Neural progenitor cell (in vitro differentiated cells): ENCODE results near the gene CIBAR2. TPM values are rescaled to one million over a fixed set of nuclear protein-coding genes. Genes with fewer than 3 reads are reported as not detected.

Source experiments
- DNase-seq: peaks from one replicate; pipeline ENCODE4 v3.0.0-alpha.2; 2016; ENCODE audit warnings: low spot score
- H2AFZ ChIP-seq: fragments of 200-600 bp; sonication (generic); replicated peaks from 2 replicates; pipeline ENCODE4 v1.6.1; 2016; ENCODE audit warnings: antibody characterized with exemption
- H3F3A ChIP-seq: fragments of 200-600 bp; sonication (generic); 2 replicates; pipeline ENCODE4 v1.6.1; 2016; ENCODE audit warnings: antibody characterized with exemption, low read depth
- H3K27ac ChIP-seq: fragments of 200-600 bp; sonication (generic); 2 replicates; pipeline ENCODE4 v1.5.1; 2016; ENCODE audit warnings: mild to moderate bottlenecking
- H3K27me3 ChIP-seq: fragments of 200-600 bp; sonication (generic); 2 replicates; pipeline ENCODE4 v1.6.1; 2016; ENCODE audit warnings: mild to moderate bottlenecking, moderate library complexity
- H3K36me3 ChIP-seq: fragments of 200-600 bp; sonication (generic); 2 replicates; pipeline ENCODE4 v1.5.1; 2016
- H3K4me1 ChIP-seq: fragments of 200-600 bp; sonication (generic); 2 replicates; pipeline ENCODE4 v1.6.1; 2016; ENCODE audit warnings: mixed run types
- H3K4me2 ChIP-seq: fragments of 200-600 bp; sonication (generic); 2 replicates; pipeline ENCODE4 v1.6.1; 2016
- H3K4me3 ChIP-seq: fragments of 200-600 bp; sonication (generic); 2 replicates; pipeline ENCODE4 v1.5.1; 2016
- H3K79me2 ChIP-seq: fragments of 200-600 bp; sonication (generic); 2 replicates; pipeline ENCODE4 v1.6.1; 2016; ENCODE audit warnings: low read depth
- H3K9ac ChIP-seq: fragments of 200-600 bp; sonication (generic); 2 replicates; pipeline ENCODE4 v1.6.1; 2016
- H3K9me3 ChIP-seq: fragments of 200-600 bp; sonication (generic); 2 replicates; pipeline ENCODE4 v1.5.1; 2016; ENCODE audit warnings: low read depth
- H4K20me1 ChIP-seq: fragments of 200-600 bp; sonication (generic); 2 replicates; pipeline ENCODE4 v1.6.1; 2016; ENCODE audit warnings: low read depth
- H3K27ac Mint-ChIP-seq: 3 replicates; pipeline ENCODE4 v1.8.0; 2021; ENCODE audit warnings: mixed read lengths
- H3K27me3 Mint-ChIP-seq: 2 replicates; pipeline ENCODE4 v1.8.0; 2022; ENCODE audit warnings: low read depth, mild to moderate bottlenecking, inconsistent platforms, moderate library complexity, mixed read lengths; ENCODE audit not compliant: insufficient read depth
- H3K36me3 Mint-ChIP-seq: 3 replicates; pipeline ENCODE4 v1.8.0; 2021; ENCODE audit warnings: mixed read lengths
- H3K4me1 Mint-ChIP-seq: 3 replicates; pipeline ENCODE4 v1.8.0; 2021; ENCODE audit warnings: mixed read lengths
- H3K4me3 Mint-ChIP-seq: 3 replicates; pipeline ENCODE4 v1.8.0; 2021; ENCODE audit warnings: mild to moderate bottlenecking, moderate library complexity, mixed read lengths
- H3K9me3 Mint-ChIP-seq: 3 replicates; pipeline ENCODE4 v1.8.0; 2020; ENCODE audit warnings: mixed read lengths
- CTCF ChIP-seq: fragments of 200-600 bp; sonication (generic); IDR thresholded peaks from 2 replicates; pipeline ENCODE4 v1.5.1; 2017; ENCODE audit warnings: antibody characterized with exemption, mild to moderate bottlenecking
- EZH2 ChIP-seq: fragments of 200-600 bp; sonication (generic); IDR thresholded peaks from 2 replicates; pipeline ENCODE4 v1.6.1; 2017; ENCODE audit warnings: antibody characterized with exemption, mild to moderate bottlenecking, moderate library complexity
- EZH2phosphoT487 ChIP-seq: fragments of 200-600 bp; sonication (generic); IDR thresholded peaks from 2 replicates; pipeline ENCODE4 v1.6.1; 2017; ENCODE audit warnings: antibody characterized with exemption
- total RNA-seq: library from RNA; depleted of rRNA; stranded (reverse); fragments of >200 nt; gene quantifications from 2 replicates; pipeline ENCODE4 v1.2.3, GENCODE V29; 2015; ENCODE audit warnings: low replicate concordance

CIBAR2 gene
- total RNA-seq, 1 donor from 2014 or later = not detected

DNA sequence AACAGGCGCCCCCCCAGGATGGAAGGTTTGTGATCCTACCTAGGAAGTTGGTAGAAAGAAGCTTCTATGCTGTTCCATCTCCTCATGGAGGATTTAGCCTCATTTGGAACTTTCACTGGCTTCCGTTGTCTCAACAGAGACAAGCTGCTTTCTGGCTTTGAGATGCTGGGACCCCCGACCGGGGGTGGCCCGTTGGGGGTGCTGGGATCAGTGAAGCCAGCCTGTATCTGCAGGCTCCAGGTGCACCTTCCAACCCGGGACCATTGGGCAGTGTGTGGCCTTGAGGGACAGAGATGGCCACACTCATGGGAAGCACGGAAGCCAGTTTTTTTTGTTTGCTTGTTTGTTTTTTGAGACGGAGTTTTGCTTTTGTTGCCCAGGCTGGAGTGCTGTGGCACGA is 15.4 kb downstream of the CIBAR2 start:
- Mint-ChIP-seq H3K9me3 (no peaks in the 10 kb centered on the region), H3K27ac (no peak overlapping the region), H3K36me3 (no peaks in the 10 kb centered on the region), H3K4me3 (no peak overlapping the region), H3K4me1 (peaks cover 3% of the 10 kb centered on the region), H3K27me3 (peaks cover 7% of the 10 kb centered on the region)
- H3K36me3 ChIP-seq = no peaks in the 10 kb centered on the region
- no peaks in the 10 kb centered on the region for H3K27me3 ChIP-seq
- no peaks in the 10 kb centered on the region for H3K4me1 ChIP-seq
- H3K27ac ChIP-seq = no peak overlapping the region
- H3K79me2 ChIP-seq = no peaks in the 10 kb centered on the region
- H3F3A ChIP-seq = no peaks in the 10 kb centered on the region
- TF ChIP-seq EZH2phosphoT487 = no peak
- TF ChIP-seq CTCF = no peak
- TF ChIP-seq EZH2 = no peak
- H2AFZ ChIP-seq = no peak overlapping the region
- no peak overlapping the region for H3K4me3 ChIP-seq
- no peak overlapping the region for H3K9ac ChIP-seq
- H4K20me1 ChIP-seq = no peaks in the 10 kb centered on the region
- no peak for DNase-seq
- no peaks in the 10 kb centered on the region for H3K9me3 ChIP-seq
- H3K4me2 ChIP-seq = no peak overlapping the region

GRCh38 chr16:85094812-85095211 is 17.5 kb downstream of the CIBAR2 start:
- Histone ChIP-seq H3K79me2 (no peaks in the 10 kb centered on the region), H2AFZ (no peak overlapping the region), H3F3A (no peaks in the 10 kb centered on the region), H3K27ac (no peak overlapping the region), H3K9ac (no peak overlapping the region), H3K9me3 (no peaks in the 10 kb centered on the region), H3K27me3 (no peaks in the 10 kb centered on the region), H3K4me1 (no peaks in the 10 kb centered on the region), H4K20me1 (no peaks in the 10 kb centered on the region), H3K4me2 (no peak overlapping the region), H3K4me3 (no peak overlapping the region), H3K36me3 (no peaks in the 10 kb centered on the region)
- H3K27ac Mint-ChIP-seq = no peak overlapping the region
- TF ChIP-seq EZH2 (no peak), CTCF (no peak), EZH2phosphoT487 (no peak)
- DNase-seq = no peak
- no peak overlapping the region for H3K4me3 Mint-ChIP-seq
- no peaks in the 10 kb centered on the region for H3K36me3 Mint-ChIP-seq
- H3K9me3 Mint-ChIP-seq = no peaks in the 10 kb centered on the region
- peaks cover under 1% of the 10 kb centered on the region for H3K27me3 Mint-ChIP-seq
- H3K4me1 Mint-ChIP-seq = peaks cover 10% of the 10 kb centered on the region

DNA sequence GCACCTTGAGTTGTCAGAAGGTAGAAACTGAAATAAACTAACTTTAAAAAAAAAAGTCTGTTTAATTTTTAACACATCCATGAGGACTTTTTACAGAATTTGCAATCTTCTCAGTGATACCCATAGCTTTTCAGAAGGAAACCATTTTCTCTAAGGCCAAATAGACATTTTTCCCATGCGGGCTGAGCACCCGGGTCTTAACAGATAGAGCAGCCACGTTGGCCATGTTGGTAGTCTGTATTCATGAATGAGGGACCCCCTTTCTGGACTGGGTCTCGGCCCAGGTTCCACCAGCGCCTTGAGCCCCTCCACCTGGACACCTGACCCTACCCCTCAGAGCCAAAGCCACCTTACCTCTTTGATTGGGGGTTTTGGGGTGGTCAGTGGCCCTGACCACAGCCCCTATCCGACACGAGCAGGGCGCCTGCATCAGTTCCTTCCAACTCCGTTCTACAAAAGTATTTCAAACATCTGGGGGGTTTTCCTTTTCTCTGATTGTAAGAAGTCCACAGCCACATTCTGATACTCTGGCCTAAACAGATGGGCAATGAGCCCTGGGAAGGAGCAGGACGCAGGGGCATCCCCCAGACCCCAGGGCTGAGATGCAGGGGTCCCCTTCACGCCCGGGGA is 18.0 kb downstream of the CIBAR2 start:
- no peaks in the 10 kb centered on the region for H3K4me1 ChIP-seq
- H3F3A ChIP-seq = no peaks in the 10 kb centered on the region
- H3K27ac Mint-ChIP-seq = no peak overlapping the region
- H3K27me3 ChIP-seq = no peaks in the 10 kb centered on the region
- H3K4me3 Mint-ChIP-seq = no peak overlapping the region
- no peak overlapping the region for H2AFZ ChIP-seq
- H3K27me3 Mint-ChIP-seq = no peaks in the 10 kb centered on the region
- H3K4me1 Mint-ChIP-seq = peaks cover 12% of the 10 kb centered on the region
- H3K79me2 ChIP-seq = no peaks in the 10 kb centered on the region
- H3K9me3 Mint-ChIP-seq = no peaks in the 10 kb centered on the region
- no peak overlapping the region for H3K4me2 ChIP-seq
- H3K9me3 ChIP-seq = no peaks in the 10 kb centered on the region
- no peaks in the 10 kb centered on the region for H4K20me1 ChIP-seq
- no peak overlapping the region for H3K9ac ChIP-seq
- TF ChIP-seq EZH2 (no peak), EZH2phosphoT487 (no peak), CTCF (no peak)
- no peaks in the 10 kb centered on the region for H3K36me3 ChIP-seq
- no peaks in the 10 kb centered on the region for H3K36me3 Mint-ChIP-seq
- H3K4me3 ChIP-seq = no peak overlapping the region
- H3K27ac ChIP-seq = no peak overlapping the region
- no peak for DNase-seq
